Stimulated activated CD8-positive, alpha-beta memory T cell treated with anti-CD3 and anti-CD28 coated beads, Interleukin-4, amount 100 ng/mL, for 1 hour (primary cell): Measurements from ENCODE around the gene HOXA3.

Experiments used
- DNase-seq, 2 donors: peaks; one replicate each; pipeline ENCODE4 v3.0.0-alpha.2; 2020; ENCODE audit warnings: low read depth in 2 of 2, low spot score in 1 of 2

HOXA3 gene

DNA sequence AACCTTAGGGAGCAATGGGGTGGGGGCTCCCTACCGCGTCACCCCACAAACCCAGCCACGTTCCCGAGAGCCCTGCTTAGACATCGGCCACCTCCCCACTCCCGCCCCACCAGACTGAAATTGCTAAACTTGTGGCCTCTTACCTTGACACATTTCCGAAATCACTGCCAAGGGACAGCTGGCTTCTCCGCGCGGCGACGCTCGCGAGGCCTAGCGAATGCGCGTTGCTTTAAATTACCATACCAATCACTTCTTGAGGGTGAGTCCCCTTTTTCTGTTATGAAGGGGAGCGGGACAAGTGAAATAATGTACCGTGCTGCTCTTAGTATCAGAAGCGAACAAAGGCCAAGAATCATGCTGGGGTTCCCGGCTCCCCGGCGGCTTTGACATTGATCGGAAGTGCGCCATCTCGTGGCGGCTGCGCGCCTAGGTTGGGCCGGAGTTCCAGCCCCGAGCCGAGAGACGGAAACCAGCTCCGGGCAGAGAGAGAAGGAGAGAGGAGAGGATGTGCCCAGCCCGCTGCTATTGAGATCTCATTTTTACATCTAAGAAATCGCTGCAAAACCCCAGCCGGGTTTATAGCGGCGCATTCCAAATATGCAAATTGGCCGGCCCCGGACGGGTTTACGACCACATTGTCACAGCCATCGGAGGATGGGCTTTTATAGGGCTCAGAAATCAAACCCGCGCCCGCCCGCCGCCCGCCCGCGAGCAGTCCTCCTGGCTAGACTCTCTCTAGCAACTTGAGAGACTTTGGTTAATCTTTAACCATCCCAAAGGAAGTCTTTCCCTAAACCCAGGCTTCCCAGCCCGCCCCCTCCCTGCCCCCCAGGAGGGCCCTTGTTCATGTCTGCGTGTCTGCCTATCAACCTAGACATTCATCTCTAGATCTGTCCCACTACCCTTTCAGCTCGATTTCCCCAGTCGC lies 27.4 kb upstream of the HOXA3 start:
- DNase-seq: no peak

DNA sequence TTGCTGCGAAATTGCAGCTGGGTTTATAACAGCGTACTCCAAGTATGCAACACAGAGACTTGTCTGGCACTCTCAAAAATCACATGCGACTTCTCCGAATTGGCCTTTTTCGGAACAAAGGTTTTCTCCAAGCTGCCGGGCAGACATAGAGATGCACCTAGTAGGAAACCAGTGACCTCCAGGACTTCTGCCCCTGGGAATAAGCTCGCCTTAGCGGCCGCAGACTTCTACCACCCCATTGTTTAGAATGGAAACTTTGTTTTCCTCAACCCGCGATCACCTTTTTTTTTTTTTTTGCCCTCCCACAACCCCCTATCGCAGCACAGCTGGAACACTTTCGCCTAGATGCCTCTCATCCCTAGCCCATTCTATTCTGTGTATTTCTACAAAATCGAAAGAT lies 26.6 kb upstream of the HOXA3 start:
- DNase-seq: no peak

DNA sequence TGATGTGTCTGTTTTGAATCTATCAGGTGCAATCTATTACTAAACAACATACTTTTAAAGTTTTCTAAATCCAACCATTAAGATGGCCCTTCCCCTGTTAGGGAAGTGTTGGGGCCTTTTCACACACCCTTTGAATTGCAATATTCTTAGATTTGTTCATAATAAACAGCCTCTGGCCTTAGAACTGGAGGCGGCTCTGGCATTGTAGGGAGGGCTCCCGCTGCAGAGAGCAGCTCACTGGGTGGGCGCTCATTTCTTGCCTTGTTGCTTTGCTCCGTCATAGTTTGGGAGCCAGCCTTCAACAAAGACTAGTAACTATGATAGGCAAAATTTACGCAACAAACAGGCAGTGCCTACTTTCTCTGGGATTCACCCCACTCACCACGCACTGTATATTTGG lies 26.0 kb upstream of the HOXA3 start:
- DNase-seq: no peak

DNA sequence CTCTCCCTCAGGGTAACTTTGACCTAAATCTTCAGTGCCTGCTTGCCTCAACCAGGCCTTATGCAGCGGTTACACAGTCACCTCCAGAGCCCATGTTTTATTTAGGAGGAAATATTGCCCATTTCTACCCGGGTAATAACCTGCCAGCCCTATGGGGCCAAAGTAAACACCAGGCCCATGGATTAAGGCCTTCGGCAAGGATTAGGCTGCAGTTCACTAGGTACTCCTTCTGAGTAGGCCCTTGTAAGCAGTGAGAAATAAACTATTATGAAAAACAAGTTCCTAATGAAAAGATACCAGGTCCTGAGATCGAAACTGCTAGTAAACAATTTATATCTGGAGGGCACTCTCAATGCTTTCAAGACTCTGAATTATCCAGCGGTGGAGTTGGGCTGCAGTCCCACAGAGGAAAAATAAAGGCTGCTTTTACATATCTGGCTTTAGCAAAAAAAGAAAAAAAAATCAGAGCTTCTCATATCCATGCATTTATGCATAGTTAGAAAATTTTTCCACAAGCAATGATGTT lies 25.5 kb upstream of the HOXA3 start:
- no peak for DNase-seq

DNA sequence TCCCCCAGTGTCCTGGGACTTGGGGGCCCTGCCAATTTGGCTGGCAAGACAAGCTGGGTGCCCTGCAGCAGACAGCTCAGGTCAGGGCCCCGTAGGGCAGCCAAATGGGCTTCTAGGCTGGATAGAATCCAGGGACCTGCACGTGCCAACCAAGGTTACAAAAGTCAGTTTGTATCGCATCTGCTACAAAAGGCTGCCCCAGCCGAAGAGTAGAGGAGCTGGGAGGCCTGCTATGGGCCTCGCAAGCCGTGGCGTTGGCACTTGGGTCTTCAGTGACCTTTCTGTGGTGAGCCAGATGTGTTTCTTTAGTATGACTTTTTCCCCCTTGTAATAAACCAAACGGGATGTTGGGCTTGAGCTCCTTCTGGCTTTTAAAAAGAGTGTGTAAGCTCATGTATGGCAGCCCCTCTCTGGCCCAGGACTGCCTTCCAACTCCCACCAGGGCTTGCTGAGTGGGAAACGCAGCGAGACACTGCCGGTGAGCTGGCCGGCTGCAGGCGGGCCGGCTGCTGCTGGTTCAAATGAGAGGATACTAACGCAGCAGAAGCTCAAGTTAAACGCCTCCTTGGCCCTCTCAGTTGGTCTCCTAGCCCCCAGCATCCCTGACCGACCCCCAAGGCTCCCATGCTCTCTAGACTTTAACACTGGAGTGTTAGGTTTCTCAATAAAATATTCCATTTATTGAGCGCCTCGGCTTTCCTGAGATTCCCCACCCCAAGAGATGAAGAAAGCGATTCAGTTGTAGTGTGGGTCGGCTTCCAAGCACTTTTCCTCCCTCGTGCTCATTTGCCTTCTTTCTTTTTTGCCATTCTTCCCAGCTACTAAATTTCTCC lies 24.8 kb upstream of the HOXA3 start:
- DNase-seq: no peak

DNA sequence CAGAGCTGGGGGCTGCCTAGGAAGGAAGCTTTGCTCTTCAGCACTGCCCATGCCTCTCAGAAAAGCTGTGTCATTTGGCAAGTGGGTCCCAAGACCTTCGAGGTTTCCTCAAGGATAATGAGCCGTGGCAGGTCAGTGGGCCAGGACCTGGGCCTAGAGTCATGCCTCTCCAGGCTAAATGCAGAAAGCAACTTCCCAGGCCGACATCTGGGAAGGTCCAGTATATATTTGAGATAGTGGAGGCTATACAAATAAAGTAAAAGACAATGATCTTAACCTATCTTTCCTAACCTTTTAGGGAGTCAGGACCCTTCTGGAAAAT lies 24.1 kb upstream of the HOXA3 start:
- no peak for DNase-seq

DNA sequence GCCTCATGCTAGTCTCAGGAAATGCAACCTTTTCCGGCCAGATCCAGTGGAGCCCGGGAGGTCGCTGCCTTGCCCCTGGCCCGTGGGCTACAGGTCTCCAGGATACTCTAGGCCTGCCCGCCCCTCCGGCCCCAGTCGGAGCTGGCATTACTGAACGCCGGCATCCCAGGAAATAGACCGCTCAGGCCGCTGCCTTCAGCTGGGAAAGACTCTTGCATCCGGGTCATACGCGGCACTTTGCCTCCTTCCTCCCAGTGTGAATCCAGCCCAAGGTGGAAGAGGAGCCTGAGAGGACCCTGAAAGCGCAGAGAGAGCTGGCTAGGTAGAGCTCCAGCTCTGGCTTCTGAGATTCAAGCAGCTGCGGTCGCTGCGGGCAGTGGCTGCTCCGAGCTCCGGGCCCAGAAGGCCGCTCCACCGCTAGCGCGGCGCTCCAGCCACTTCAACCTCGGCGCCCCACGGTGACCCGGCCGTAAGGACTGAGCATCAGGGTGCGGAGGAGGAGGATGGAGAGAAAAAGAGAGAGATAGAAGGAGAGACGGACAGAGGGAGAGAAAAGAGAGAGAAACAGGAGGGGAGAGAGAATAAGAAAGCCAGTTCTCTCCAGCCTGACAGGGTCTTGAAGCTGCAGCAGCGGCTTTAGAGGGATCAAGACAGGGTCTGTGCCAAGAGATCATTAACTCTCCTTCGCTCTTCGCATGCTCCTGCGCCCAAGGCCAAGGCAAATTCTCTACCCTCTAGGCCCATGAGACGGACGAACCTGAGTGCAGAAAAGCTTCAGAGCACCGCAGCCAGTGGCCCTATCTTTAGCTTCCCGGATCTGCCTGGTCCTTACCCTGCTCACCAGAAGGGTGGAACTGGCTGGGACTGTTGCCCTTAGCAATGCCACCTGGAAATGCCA lies 23.5 kb upstream of the HOXA3 start:
- no peak for DNase-seq

DNA sequence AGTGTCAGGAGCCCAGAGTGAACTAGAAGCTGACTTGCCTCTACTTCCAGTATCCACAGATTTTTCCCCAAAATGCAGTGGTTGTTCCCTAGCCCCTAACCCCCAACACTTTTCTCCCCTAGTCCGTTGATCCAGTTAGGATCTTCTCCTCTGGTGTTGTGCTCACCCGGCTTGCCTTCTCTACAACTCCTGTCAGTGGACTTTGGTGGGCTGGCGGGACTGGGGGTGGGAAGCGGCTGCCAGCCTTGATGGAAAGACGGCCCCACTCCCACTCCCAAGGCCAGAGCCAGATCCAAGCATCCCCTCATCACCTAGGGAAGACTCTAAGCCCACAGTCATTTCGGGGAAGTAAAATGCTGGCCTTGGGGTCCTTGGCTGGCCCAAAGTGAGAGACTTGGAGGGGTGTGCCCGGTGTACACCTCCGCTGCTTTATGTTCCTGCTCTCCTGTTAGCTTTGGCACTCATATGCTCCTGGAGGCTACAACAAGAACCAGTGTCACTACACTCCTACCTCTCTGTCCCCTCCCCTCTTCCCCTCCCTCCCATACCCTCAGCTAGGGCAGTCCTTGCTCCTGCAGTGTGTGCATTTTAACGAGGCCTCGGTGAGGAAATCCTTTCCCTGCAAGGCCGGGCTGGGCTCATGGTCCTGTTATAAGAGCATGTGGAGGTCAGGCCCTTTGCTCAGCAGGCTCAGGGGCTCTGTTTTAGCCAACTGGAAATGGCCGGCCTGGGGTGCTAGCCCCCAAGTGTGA lies 22.7 kb upstream of the HOXA3 start:
- DNase-seq: no peak

DNA sequence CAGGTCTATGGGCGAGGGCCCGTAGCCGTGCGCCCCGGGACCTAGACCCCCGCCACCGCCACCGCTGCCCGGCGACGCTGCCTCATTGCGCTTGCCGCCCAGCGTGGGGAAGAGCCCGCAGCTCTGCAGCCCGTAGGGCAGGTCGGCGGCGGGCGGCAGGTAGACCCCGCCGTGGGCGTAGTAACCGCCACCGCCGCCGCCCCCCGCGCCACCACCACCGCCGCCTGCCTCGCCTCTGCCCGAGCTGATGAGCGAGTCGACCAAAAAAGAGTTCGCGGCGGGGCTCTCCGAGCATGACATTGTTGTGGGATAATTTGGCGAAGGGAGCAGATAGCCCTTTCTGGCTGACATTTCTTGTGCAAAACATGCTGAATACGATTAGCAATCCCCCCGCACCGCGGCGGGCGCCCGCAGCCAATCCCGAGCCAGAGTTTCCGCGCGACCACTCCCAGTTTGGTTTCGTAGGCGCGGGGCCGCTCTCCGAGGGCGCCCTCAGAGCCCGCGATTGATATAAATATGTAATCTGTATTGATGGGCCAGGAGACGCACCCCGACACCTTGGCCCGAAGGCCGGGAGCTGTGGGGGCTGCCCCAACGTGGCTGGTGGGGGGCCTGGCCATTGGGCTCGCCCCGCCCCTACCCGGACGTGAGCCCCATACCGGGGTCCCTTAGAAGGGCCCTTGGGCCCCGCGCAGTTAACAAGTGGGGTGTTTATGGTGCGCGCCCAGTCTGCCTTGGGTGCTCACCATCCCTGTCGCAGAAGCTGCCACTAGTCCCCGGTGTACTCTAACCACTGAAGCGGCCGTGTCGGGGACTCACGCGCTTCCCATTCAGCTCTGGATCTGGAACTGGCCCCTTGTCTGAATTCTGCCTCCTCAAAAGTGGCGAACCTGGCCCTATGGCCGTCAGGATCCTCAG lies 21.8 kb upstream of the HOXA3 start, which contains the start of gene HOXA10:
TSS of gene HOXA10 (minus strand) at position 365 of the 918 bp plus-strand sequence. CDS start at position 351, 14 bp downstream.
- DNase-seq: no peak

DNA sequence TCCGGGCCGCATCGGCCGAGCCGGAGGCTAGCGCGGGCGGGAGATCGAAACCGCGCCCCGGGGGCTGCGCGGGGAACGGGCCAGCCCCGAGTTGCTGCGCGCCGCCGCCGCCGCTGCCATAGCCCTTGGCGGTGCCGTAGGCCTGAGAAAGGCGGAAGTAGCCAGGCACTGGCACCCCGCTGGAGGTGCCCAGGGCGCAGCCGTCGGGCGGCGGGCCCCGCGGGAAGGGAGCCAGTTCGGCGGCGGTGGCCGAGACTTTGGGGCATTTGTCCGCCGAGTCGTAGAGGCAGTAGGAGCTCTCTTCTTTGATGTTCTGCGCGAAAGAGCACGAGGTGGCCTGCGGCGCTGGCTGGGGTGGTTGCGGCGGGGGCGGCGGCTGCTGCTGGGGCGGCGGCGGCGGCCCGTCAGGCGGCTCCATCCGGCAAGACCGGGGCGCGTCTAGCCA lies 21.1 kb upstream of the HOXA3 start:
- no peak for DNase-seq

DNA sequence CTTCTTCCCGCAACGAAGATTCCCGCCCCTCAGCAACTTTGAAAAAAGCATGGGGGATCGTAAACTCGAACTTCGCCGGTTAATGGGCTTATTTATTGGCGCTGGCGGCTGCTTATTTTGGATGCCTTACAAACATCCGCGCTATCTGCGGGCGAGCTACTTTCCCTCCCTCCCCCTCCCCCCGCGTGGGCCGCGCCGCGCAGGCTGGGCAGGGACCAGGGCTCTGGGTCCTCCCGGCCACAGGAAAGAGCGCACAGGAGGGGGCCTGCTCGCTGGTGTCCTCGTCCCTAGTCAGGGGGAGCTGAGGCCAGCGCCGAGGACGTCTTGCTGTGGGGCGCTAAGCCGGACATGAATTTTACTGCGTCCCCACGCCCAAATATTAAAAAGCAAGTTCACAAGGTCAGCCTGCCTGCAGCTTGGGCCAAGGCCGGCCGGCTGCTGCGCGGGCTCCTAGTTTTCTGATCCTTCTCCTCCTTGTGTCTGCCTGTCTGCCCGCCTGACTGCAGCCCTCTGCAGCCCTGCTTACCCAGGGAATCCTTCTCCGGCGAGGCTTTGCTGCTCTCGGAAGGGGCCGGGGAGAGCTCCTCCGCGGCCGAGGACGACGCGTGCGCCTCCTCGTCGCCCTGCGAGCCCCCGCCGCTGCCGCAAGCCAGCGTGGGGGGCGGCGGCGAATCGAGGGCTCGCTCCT lies 20.6 kb upstream of the HOXA3 start:
- DNase-seq: no peak

DNA sequence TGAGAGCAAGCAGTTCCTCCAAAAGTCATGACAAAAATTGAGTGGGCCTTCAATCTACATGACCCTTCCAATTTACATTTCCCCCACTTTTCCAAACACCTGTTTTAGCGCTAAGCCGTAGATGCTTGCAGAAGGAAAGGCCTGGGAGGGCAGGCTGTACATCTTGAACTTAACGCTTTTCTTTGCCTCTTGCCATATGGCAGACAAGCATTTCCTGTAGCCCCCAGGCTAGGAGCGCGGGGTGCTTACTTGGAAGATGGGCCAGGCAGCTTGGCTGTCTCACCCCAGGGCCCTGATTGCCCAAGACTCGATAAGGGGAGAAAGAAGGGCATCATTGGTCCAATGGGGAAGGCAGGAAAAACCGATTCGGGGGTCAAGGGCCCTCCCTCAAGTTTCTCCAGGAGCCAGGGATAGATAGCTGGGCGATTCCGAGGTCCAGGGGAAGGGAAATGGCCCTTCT lies 20.0 kb upstream of the HOXA3 start:
- no peak for DNase-seq

DNA sequence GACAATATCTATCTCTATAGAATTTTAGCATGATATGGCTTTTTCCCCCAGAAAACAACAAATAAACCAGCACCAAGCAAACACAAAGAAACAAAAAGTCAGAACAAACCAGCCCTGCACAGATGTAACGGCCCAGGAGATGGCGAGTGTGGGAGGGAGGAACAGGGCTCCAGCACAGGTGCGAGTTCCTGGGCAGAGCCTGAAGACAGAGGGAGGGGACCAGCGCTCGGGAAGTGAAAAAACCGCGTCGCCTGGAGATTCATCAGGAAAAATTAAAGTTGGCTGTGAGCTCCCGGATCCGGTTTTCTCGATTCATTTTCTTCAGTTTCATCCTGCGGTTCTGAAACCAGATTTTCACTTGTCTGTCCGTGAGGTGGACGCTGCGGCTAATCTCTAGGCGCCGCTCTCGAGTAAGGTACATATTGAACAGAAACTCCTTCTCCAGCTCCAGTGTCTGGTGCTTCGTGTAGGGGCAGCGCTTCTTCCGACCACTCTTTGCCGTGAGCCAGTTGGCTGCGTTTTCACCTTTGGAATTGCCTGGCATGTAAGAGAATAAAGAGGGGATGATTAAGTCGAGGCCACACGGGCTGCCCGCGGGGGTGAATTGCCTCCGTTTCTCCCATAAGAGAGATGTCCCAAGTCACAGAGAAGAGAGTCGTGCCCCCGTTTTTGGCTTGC lies 19.4 kb upstream of the HOXA3 start:
- DNase-seq: no peak

DNA sequence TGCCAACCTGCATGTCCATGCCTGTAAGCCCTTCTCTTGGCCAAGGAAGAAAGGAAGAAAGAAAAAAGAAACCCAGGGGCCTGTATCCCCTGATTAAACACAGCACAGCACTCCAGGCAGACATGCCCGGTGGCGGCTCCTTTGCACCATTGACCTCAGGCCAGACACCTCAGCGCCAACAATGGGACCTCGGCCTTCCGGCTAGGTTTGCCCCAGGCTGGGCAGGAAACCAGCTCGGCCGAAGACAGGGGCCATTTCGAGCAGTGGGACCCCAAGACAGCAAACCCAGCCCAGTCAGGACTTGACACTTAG lies 18.9 kb upstream of the HOXA3 start:
- no peak for DNase-seq

DNA sequence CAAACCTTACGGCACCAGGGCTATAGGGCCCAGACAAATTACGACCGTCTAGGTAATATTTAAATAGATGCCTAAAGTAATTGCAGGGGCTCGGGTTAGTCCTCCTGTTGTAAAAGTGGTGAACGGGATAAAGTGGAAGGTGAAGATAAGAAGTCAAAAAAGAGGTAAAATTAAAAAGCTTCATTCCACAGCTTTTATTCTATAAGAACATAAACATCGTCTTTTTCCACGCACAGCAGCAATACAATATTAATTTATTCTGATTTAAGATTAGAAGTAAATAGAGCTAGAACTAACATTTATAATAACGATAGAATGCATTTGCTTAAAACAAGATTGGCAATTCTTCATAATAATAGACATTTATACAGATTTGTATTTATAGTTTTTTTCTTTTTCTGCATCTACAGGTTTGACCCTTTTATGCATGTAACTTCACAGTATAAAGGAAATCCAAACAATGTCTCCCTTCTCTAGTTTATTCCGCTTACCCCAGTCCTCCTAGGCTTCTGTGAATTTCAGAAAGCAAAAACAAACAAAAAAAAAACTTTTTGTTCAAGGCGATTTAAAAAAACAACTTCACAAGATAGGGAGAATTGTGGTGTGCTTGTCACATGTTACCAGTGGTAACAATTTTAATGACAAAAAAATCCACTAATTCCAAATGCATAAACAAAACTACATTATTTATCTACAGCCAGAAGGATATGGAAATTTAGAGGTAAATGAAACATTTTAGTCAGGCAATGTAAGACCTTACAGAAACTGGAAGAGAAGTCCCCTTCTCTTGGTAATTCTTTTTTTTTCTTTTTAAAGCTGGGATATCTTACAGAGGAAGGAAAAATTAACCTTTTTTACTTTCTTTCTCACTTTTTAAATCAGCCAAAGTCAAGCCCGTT lies 18.3 kb upstream of the HOXA3 start:
- DNase-seq: no peak

DNA sequence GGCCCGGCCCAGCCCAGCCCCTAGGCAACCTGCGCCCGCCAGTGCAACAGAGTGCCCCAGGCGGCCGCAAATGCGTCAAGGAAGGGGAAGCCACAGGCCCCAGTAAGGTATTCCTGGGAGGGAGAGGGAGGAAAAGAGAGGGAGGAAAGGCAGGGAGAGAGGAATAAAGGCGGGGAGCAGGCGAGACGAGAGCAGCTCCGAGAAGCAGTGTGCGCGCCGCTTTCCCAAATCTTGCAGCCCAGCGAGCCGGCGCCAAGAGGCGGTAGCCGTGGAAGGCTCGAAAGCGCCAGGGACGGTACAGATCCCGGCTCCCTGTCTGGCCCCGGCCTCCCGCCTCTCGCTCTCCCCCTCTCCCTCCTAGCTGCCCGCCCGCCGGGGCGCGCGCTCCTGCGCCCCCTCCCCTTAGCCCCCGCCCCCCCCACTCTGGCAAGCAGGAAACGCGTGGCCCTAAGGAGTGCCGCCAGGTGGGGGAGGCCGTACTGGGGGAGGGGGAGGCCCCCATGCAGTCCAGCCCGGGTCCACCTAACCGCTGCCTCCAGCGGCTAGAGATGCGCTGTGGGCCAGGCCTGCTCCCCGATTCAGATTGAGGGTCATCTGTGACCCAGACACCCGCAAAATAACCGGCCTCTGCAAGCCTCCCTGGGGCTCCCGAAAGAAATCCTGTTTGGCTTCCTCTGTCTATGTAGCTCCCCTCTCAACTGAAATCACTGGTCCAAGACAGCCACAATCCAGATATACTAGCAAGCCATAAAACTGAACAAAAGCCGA lies 17.5 kb upstream of the HOXA3 start:
- DNase-seq: no peak
